WTC11 (cell line): ENCODE results near the gene CDC5L.

Experiments used
- NR2C2 ChIP-seq: sonication (generic); formaldehyde crosslinking; IDR thresholded peaks from 2 replicates; pipeline ENCODE4 v1.8.0; 2022; ENCODE audit warnings: mild to moderate bottlenecking, missing genetic modification reagents
- NR3C1 ChIP-seq: sonication (generic); formaldehyde crosslinking; conservative IDR thresholded peaks from 2 replicates; pipeline ENCODE4 v1.8.1; 2023; ENCODE audit warnings: low read depth, mild to moderate bottlenecking, missing genetic modification reagents
- TF ChIP-seq, protein P1 (sequence below): fragments of 200-600 bp; IDR thresholded peaks from 2 replicates; pipeline ENCODE4 v1.8.0; 2022; ENCODE audit warnings: antibody characterized with exemption
- TF ChIP-seq, protein P2 (sequence below): sonication (generic); formaldehyde crosslinking; IDR thresholded peaks from 2 replicates; pipeline ENCODE4 v1.8.1; 2022; ENCODE audit warnings: mild to moderate bottlenecking, missing genetic modification reagents, moderate library complexity, borderline replicate concordance
- TF ChIP-seq, protein P3 (sequence below): fragments of 250-450 bp; sonication (Bioruptor Pico); conservative IDR thresholded peaks from 2 replicates; pipeline ENCODE4 v1.9.0; 2021; ENCODE audit warnings: mild to moderate bottlenecking
- TF ChIP-seq, protein P4 (sequence below): sonication (generic); formaldehyde crosslinking; IDR thresholded peaks from 2 replicates; pipeline ENCODE4 v1.8.1; 2023; ENCODE audit warnings: mild to moderate bottlenecking, moderate library complexity, missing genetic modification reagents

DNA sequence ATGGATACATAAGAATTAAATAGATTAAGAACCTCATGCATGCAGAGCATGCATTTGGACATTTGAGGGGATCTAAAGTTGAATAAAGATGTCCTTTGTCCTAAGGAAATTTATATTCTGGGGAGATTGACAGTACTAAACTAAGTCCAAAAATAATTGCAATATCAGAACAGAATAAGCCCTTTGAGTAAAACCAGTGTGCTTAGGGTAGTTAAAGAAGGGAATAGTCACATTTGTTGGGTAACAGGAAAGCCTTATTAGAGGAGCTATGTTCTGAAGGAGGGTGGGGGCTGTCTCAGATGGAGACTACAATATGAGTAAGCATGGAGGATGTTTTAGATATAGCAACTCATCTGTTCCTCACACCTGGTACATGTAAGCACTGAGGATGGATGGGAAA lies 35.8 kb downstream of the CDC5L start:
- no peak for TF ChIP-seq NR2C2
- no peak for TF ChIP-seq NR3C1 (CRISPR knock-in tag)
- TF ChIP-seq, protein P1, sequence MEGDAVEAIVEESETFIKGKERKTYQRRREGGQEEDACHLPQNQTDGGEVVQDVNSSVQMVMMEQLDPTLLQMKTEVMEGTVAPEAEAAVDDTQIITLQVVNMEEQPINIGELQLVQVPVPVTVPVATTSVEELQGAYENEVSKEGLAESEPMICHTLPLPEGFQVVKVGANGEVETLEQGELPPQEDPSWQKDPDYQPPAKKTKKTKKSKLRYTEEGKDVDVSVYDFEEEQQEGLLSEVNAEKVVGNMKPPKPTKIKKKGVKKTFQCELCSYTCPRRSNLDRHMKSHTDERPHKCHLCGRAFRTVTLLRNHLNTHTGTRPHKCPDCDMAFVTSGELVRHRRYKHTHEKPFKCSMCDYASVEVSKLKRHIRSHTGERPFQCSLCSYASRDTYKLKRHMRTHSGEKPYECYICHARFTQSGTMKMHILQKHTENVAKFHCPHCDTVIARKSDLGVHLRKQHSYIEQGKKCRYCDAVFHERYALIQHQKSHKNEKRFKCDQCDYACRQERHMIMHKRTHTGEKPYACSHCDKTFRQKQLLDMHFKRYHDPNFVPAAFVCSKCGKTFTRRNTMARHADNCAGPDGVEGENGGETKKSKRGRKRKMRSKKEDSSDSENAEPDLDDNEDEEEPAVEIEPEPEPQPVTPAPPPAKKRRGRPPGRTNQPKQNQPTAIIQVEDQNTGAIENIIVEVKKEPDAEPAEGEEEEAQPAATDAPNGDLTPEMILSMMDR, result no peak
- TF ChIP-seq, protein P2, sequence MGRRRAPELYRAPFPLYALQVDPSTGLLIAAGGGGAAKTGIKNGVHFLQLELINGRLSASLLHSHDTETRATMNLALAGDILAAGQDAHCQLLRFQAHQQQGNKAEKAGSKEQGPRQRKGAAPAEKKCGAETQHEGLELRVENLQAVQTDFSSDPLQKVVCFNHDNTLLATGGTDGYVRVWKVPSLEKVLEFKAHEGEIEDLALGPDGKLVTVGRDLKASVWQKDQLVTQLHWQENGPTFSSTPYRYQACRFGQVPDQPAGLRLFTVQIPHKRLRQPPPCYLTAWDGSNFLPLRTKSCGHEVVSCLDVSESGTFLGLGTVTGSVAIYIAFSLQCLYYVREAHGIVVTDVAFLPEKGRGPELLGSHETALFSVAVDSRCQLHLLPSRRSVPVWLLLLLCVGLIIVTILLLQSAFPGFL (CRISPR knock-in tag), result no peak
- TF ChIP-seq, protein P3, sequence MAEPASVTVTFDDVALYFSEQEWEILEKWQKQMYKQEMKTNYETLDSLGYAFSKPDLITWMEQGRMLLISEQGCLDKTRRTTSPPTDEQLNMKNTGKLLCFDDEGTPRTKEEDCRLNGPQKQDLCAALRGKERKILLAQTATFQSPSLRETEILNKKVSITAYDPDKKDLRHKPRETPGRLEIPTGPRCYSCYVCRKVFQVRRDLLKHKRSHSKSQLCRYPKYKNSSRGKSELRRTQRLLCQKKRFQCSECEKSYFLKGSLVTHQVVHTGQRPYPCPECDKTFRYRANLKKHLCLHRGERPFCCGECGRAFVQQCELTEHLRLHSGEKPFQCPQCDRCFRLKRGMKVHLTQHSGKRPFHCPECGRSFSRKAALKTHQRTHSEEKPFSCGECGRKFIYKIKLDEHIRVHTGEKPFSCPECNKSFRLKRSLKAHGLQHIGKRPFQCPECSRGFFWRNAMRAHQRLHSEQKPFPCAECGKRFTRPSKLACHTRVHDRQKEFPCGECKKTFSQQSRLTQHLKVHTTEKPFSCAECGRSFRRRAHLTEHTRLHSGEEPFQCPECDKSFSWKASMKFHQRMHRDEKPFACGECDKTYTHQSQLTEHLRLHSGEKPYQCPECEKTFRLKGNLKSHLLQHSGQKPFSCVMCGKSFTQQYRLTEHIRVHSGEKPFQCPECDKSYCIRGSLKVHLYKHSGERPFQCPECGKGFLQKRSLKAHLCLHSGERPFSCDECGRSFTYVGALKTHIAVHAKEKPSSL (CRISPR knock-in tag), result no peak
- TF ChIP-seq, protein P4, sequence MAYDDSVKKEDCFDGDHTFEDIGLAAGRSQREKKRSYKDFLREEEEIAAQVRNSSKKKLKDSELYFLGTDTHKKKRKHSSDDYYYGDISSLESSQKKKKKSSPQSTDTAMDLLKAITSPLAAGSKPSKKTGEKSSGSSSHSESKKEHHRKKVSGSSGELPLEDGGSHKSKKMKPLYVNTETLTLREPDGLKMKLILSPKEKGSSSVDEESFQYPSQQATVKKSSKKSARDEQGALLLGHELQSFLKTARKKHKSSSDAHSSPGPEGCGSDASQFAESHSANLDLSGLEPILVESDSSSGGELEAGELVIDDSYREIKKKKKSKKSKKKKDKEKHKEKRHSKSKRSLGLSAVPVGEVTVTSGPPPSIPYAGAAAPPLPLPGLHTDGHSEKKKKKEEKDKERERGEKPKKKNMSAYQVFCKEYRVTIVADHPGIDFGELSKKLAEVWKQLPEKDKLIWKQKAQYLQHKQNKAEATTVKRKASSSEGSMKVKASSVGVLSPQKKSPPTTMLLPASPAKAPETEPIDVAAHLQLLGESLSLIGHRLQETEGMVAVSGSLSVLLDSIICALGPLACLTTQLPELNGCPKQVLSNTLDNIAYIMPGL (CRISPR knock-in tag), result no peak
